HFFc6 (cell line): ENCODE results near the gene TESK2. TPM values are rescaled to one million over a fixed set of nuclear protein-coding genes. Genes with fewer than 3 reads are reported as not detected.
A peak's percentile ranks its signal among the peaks of the same experiment; 100 is the strongest.

Experiments used
- DNase-seq: peaks from one replicate; pipeline ENCODE4 v3.0.0-alpha.2; 2018
- H3K27ac Mint-ChIP-seq: 2 replicates; pipeline ENCODE4 v1.8.0; 2020; ENCODE audit warnings: mild to moderate bottlenecking, mixed read lengths
- H3K27me3 Mint-ChIP-seq: 2 replicates; pipeline ENCODE4 v1.8.0; 2021; ENCODE audit warnings: mild to moderate bottlenecking, moderate library complexity, mixed read lengths; ENCODE audit not compliant: insufficient read depth
- H3K36me3 Mint-ChIP-seq: 2 replicates; pipeline ENCODE4 v1.8.0; 2021; ENCODE audit warnings: low read depth, mixed read lengths
- H3K4me1 Mint-ChIP-seq: 2 replicates; pipeline ENCODE4 v1.8.0; 2020; ENCODE audit warnings: low read depth, mixed read lengths
- H3K4me3 Mint-ChIP-seq: 2 replicates; pipeline ENCODE4 v1.8.0; 2020; ENCODE audit warnings: mild to moderate bottlenecking, moderate library complexity, mixed read lengths
- H3K9me3 Mint-ChIP-seq: 2 replicates; pipeline ENCODE4 v1.8.0; 2020; ENCODE audit warnings: mild to moderate bottlenecking, mixed read lengths
- total RNA-seq, 6 experiments: library from RNA; stranded (reverse); fragmentation: NEBNext Ultra II Directional; extraction: Animal tissue kit (Norgen Biotek cat#: 25700); gene quantifications; 2 replicates in 1 of 6; 3 replicates in 5 of 6; pipeline ENCODE4 v1.2.3, GENCODE V29; 2021
- TF ChIP-seq, protein P1 (sequence below): fragments of 200-600 bp; sonication (generic); IDR thresholded peaks from 2 replicates; pipeline ENCODE4 v1.5.0; 2021; ENCODE audit warnings: antibody characterized with exemption, mild to moderate bottlenecking

TESK2 gene
- total RNA-seq, 6 experiments from 2014 or later, result 0.54 to 1.4 (median 0.82) TPM

GRCh38 chr1:45442272-45442671 is 48.7 kb downstream of the TESK2 start:
- no peak overlapping the region for H3K4me3 Mint-ChIP-seq
- peaks cover 12% of the 10 kb centered on the region for H3K4me1 Mint-ChIP-seq
- no peaks in the 10 kb centered on the region for H3K9me3 Mint-ChIP-seq
- H3K27ac Mint-ChIP-seq, result no peak overlapping the region
- DNase-seq, result peak; percentile 42
- H3K36me3 Mint-ChIP-seq, result no peaks in the 10 kb centered on the region
- H3K27me3 Mint-ChIP-seq, result peaks cover 13% of the 10 kb centered on the region
- TF ChIP-seq, protein P1, sequence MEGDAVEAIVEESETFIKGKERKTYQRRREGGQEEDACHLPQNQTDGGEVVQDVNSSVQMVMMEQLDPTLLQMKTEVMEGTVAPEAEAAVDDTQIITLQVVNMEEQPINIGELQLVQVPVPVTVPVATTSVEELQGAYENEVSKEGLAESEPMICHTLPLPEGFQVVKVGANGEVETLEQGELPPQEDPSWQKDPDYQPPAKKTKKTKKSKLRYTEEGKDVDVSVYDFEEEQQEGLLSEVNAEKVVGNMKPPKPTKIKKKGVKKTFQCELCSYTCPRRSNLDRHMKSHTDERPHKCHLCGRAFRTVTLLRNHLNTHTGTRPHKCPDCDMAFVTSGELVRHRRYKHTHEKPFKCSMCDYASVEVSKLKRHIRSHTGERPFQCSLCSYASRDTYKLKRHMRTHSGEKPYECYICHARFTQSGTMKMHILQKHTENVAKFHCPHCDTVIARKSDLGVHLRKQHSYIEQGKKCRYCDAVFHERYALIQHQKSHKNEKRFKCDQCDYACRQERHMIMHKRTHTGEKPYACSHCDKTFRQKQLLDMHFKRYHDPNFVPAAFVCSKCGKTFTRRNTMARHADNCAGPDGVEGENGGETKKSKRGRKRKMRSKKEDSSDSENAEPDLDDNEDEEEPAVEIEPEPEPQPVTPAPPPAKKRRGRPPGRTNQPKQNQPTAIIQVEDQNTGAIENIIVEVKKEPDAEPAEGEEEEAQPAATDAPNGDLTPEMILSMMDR, result no peak

GRCh38 chr1:45437323-45437722 is 53.6 kb downstream of the TESK2 start:
- no peak overlapping the region for H3K27ac Mint-ChIP-seq
- no peaks in the 10 kb centered on the region for H3K36me3 Mint-ChIP-seq
- TF ChIP-seq, protein P1, result no peak
- H3K4me1 Mint-ChIP-seq, result peaks cover 7% of the 10 kb centered on the region
- no peak overlapping the region for H3K4me3 Mint-ChIP-seq
- DNase-seq, result no peak
- H3K27me3 Mint-ChIP-seq, result peaks cover 16% of the 10 kb centered on the region
- no peaks in the 10 kb centered on the region for H3K9me3 Mint-ChIP-seq

DNA sequence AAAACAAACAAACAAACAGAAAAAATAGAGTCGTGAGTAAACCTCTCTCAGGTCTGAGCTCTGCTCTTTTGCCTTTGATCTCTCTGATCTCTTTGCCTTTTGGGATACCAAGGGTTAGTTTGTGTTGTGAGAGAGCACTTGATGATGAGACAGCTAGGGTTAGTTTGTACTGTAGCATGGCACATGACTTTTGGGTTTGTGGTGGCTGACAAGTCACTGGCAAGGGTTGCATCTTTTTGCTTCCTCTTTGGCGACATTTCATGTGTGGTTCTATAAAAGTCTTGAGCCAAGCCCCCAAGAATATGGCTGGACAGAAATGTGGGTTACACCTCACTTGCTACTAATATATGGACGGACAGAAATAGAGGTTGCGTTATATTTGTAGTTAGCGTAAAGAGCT is 60.5 kb downstream of the TESK2 start:
- TF ChIP-seq, protein P1, result no peak
- Mint-ChIP-seq H3K9me3 (no peaks in the 10 kb centered on the region), H3K4me3 (no peak overlapping the region), H3K4me1 (peaks cover 4% of the 10 kb centered on the region; the same call in 1 of the 2 replicates), H3K27me3 (peaks cover 11% of the 10 kb centered on the region), H3K27ac (no peak overlapping the region), H3K36me3 (no peaks in the 10 kb centered on the region)
- DNase-seq, result no peak

- no peak overlapping the region for H3K4me3 Mint-ChIP-seq
- H3K9me3 Mint-ChIP-seq, result no peaks in the 10 kb centered on the region
- H3K27me3 Mint-ChIP-seq, result peaks cover 12% of the 10 kb centered on the region
- H3K36me3 Mint-ChIP-seq, result no peaks in the 10 kb centered on the region
- TF ChIP-seq, protein P1, result no peak
- H3K27ac Mint-ChIP-seq, result no peak overlapping the region
- no peak for DNase-seq
- peaks cover 4% of the 10 kb centered on the region; the same call in 1 of the 2 replicates for H3K4me1 Mint-ChIP-seq
These were observed 61.3 kb downstream of the TESK2 start for GRCh38 chr1:45429561-45430159.

DNA sequence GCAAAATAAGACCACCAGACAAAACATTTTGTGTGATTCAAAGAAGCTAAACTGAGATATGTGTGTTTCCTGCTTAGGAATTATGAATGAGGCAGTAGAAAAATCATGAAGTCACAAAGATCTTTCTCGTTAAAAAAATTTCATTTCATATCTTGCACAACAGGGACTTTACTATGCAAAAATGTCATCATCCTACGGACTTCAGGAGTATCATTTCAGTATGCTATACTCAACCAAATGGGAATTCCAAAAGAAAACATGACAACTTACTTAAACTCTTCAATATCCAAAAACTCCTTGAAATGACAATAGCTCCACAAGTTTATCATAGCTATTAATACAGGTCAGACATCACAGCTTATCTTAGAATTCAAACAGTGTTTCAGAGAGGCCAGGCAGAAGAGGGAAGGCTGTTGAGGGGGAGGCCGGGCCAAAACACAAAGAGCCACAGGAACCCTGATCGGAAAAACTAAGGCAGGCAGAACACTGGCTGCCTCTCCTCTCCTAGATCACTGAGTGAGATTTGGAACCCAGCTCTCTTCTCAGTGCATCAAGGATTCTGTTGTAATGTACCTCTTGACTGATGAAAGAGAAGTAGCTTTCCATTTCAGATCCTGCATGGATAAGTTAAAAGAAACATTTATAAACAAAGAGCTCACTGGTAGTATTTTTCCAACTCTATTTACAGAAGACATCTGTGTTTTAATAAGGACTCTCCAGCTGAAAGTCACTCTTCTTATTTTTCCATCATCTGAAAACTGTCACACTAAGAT is 66.9 kb downstream of the TESK2 start:
- DNase-seq, result no peak
- no peaks in the 10 kb centered on the region for H3K9me3 Mint-ChIP-seq
- TF ChIP-seq, protein P1, result no peak
- no peak overlapping the region for H3K27ac Mint-ChIP-seq
- no peak overlapping the region for H3K4me3 Mint-ChIP-seq
- peaks cover 4% of the 10 kb centered on the region; the same call in 1 of the 2 replicates for H3K4me1 Mint-ChIP-seq
- H3K36me3 Mint-ChIP-seq, result peaks cover 5% of the 10 kb centered on the region; the same call in 1 of the 2 replicates
- peaks cover 17% of the 10 kb centered on the region for H3K27me3 Mint-ChIP-seq
